Fibroblast of skin of abdomen (primary cell): ENCODE measurements around the gene AHCYL2.
A peak's percentile ranks its signal among the peaks of the same experiment; 100 is the strongest.
"Not testable (repeated sequence)": the region's sequence is repeated elsewhere in the genome, so short reads cannot be mapped to it uniquely, and the experiment has no call there.

Source experiments
- DNase-seq: peaks from one replicate; pipeline ENCODE4 v3.0.0-alpha.2; 2013

AHCYL2 gene

DNA sequence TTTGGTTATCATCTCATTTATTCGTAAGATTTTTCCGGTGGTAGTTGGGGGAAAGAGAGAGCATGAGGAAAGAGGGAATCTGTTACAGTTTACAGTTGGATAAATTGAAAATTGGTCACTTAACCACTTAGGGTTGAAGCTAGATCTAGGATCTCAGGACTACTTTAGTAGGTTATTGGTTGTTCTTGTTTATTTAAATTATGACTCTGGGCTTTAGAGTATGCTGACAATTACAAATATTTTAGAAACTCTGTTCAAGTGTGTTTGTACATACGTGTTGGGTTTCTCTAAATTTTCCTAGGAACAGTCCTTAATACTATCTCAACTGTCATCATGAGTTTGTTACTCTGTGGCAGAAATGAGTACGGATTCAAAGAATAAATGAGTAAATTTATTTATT, 160.8 kb downstream of the AHCYL2 start:
- no peak for DNase-seq

DNA sequence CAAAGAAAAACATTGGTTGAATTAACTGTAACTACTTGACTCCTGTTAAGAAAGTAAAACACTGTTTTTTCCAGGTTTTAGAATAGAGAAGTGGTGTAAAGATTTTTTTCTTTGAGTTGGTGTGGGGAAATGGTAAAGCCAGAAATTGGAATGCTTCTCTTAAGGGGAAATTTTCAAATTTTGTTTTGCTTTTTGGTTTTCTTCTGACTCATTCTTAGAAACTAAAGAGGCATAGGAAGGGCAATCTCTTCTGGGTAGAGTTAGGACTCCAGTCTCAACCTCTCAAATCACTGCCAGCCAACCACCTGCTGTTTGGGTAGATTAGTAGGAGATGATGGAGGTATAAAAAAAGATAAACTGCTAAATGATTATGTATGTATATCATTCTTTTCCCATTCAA, 161.7 kb downstream of the AHCYL2 start:
- DNase-seq = no peak

DNA sequence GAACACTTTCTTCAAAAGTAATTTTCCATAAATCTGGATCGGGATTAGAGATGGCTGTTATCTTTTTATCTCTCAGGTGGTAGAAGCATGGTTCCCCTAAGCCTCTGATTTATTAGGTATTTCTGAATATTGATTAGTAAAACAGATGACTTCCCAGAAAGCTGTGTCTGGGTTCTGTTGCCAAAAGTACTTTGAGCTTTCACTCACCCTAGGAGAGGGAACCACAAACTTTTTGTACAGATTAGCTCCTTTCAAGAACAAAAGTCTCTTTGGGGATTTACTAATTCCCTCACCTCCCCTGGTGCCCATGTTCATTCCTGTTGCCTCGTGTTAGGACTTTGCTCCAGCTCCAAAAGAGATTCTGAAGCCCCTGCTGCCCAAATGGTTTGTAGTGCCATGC, 162.7 kb downstream of the AHCYL2 start:
- no peak for DNase-seq

DNA sequence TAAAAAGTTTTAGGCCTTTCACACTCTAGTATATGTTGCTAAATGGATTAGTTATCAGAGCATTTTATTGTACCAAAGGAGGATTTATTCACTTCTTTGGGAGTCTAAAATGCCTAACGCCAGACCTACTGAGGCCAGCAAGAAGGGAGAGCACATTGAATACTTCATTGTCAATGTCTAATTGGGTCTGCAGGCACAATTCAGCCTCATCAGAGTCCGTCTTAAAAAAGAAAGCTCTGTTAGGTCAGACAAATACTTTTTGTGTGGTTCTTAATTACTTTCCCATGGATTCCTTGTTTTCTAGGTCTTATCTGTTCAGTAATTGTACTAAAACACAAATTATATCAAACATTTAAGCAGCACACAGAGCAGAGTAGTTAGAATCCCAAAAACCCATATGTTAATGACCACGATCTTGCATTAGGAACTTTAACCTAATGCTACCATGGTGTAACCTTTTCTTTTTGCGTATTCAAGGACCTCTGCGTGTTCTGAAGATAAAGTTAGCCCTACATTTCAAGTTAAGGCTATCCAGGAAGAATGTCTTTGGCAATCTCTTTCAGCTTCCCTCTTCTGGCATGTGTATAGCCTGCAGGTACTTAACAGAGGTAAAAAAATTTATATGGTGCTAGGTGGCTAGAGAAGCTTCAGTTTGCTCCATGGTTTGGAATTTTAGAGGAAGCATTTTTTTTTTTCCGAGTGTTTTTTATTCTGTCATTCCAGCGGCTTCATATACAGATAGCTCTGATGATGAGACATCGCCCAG, 163.7 kb downstream of the AHCYL2 start:
- no peak for DNase-seq

DNA sequence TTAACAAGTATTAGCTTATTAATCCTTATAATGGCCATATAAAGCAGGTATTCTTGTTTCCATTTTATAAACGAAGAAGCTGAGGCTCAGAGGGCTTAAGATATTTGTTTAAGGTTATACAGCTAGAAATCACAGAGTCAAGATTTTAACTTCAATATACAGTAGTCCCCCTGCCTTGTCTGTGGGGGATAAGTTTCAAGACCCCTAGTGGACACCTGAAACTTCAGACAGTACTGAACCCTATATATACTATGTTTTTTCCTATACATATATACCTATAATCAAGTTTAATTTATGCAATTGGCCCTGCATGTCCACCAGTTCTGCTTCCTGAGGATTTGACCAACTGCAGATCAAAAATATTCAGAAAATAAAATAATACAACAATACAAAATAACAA, 165.0 kb downstream of the AHCYL2 start:
- no peak for DNase-seq

DNA sequence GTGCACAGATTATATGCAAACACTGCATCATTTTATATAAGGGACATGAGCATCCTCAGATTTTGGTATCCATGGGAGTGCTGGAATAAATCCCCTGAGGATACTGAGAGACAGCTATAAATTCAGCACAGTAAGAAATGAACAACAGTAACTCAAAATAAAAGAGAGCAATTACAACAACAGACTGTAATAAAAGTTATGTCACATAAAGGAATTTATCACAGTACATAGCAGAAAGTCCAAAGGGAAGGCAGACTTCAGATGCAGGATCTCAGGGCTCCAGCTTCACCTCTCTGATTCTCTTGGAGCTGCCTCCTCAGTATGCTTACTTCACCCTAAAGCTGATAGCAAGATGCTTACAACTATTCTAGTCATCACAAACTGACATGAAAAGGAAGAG, 165.5 kb downstream of the AHCYL2 start:
- no peak for DNase-seq

DNA sequence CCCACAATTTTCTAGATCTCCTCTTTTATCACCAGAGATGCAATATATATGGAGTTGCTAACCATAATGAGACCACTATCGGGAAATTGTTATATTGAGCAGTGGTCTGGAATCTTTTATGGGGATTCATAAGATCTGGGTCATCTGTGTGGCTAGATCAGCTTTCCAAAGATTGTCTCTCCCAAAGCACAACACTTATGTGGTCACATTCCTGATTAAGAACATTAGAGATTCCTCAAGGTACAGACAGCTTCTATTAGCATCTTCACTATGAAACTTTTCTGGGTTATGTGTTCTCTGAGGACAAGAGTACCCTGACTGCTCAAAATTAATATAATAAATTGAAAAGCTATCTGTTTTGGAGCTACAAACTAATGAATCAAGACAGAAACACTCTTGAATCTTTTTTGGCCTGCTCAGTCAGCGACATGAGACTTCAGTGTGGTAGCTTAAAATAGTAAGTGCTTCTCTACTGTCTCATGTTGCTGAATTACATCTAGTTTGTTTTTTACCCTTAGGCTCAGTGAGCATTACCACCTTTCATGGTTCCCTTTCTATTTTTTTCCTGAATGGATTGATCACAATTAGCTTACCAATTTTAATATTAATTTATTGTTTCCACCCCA, 166.8 kb downstream of the AHCYL2 start:
- no peak for DNase-seq

DNA sequence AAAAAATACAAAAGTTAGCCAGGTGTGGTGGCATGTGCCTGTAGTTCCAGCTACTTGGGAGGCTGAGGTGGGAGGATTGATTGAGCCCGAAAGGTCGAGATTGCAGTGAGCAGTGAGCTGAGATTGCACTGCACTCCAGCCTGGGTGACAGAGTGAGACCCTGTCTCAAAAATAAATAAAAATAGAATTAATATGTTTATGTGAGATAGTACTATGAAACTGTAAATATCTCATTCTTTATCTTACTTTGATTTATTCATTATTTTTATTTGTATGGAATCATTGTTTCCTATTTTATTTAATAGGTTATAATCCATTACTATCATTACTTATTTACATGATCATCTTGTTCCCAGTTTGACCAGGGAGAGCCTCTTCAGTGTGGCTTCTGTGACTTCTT, 168.4 kb downstream of the AHCYL2 start:
- DNase-seq = no peak

DNA sequence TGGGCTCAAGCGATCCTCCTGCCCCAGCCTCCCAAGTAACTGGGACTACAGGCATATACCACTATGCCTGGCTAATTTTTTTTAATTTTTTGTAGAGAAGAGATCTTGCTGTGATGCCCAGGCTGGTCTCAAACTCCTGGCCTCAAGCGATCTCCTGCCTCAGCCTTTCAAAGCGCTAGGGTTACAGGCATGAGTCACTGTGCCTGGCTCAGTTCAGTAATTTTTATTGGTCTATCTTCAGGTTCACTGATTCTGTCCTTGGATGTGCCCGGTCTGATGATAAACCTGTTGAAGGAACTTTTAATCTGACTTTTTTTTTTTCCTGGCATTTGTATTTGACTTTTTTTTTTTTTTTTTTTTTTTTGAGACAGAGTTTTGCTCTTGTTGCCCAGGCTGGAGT, 169.3 kb downstream of the AHCYL2 start:
- DNase-seq = no peak

DNA sequence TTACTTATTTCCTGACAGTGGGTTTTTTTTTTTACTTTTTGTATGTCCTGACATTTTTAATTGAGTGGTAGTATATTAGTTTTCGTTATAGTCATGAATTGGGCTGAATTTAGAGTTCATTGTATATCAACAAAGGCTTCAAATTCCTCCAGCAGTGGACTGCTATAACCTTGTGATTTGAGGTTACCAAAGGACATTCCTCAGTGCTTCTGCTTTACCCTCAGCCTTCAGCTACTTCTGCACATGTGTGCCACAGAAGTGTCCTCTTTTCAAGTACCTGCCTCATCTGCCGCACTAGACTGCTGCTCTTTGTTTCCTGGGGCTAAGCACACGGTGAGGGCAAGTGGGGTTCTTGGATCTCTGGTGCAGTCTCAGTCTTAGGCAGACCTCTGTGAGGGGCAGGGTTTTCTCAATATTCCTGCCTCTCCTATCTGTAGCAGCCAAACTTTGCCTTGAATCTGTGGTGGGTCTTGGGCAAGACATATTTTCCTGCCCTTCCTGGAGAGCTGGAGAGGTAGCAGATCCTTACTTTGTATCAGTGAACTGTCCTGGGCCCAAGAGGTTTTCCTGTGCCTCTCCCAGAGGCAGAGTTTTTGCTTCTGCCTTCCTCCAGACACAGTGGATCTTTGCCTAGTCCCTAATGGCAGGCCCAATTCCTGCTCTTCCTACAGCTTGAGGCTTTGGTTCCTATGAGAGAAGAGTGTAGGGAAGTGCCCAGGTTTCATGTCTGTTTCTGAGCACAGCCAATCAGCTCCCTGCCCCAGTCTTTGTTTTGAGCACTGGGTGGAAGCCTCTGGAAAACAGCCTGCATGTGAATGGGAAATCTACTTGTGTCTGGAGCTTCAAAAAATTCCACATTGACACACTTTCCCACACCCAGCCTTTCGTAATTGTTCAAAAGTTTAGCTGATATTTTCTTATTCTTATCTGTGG, 170.4 kb downstream of the AHCYL2 start:
- no peak for DNase-seq

DNA sequence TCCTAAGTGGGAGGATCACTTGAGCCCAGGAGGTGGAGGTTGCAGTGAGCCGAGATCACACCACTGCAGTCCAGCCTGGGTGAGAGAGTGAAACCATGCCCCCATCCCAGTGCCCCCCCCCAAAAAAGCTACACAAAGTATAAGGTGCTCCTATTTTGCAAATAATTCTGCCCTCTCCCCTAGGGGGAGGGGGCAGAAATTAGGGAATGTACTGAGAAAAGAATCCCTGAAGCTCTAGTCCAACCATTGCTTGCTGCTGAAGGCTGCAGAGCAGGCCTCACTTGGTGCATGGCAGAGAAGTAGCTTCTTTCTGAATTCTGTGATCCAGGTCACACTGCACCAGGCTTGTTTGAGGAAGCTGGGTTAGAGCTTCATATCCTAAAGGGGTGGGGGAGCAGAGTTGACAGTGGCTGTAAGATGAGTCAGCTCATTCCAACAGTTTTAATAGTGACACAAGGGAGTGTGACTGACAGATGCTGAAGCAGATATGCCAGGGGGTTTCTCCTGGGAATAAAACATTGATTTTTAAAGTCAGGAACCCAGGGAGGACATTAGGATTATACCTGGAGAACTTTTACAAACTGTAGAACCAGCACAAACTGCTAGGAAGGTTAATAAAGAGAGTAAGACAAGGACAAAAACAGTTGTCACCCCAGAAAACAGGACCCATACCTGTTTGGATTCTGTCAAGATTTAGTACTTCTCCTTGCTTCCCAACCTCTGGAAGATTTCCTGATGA, 176.6 kb downstream of the AHCYL2 start:
- DNase-seq = peak; percentile 17

DNA sequence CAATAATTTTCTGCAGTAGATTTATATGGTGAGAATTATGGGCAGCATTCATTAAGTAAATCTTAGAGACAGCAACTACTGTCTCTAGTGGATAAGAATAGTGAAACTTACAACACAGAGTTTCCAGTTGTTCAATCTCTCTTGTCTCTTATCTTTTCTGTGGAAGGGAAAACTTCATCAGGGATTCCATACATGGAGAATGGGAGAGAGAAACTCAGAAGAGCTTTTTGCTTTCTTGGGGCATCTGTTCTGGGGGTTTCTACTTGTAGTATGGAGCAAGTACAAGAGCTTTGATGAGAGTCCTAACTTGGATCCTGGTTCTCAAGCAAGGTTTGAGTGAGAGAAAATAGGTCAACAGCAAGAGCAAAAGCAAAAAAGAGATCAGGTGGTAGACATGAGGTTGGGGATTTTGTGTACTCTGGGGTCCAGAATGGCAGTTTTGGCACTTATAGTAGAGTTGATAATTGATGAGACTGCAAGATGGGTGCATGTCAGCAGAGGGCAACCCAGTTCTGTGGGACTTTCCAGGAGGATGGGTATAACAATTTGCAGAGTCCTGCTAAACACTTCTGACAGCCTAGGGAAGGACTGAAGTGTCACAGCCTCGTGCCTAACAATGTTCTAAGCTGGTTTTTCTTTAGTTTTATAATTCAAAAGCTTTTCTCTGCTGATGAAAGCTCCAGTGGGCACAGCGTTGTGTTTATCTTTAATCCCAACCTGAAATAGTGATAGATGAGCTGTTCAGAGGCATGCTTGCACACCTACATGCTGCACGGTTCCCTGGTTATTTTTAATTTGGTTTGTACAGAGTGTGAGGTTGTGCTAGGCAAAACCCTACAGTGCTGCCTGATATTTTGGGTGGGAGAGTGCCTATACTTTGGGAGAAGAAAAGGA, 177.4 kb downstream of the AHCYL2 start:
- no peak for DNase-seq

DNA sequence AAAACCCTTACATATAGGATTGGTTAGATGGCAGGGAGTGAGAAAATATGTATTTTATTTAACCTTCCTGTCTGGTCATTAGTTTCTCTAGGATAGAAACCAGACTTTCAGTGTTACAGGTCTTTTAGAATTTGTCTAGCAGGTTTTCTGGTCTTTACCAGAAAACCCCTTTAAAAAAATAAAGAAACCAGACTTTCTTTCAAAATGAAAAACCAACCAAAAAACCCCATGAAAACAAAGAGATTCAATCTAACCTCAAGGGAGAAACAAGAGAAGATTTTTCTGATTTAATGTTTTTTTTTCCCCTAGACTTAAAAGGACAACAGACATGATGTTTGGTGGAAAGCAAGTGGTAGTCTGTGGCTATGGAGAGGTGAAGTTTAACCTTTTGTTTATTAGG, 180.7 kb downstream of the AHCYL2 start:
- DNase-seq = no peak

DNA sequence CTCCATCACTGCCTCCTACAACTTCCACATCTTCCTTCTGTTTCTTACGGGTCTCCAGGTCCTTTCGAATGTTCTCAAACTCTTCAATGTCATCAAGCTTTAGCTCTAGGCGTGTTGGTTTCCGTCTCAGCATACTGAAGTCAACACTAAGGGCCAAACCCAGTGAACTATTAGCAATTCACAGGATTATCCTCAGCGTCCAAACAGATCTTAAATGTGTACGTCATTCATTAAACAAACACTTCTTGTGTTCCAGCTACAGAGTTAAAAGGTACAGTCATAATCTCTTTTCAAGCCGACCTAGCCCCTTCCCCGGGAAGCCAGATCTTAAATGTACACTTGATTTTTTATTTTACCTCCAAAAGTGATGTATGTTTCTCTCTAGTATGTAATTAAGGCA, 185.4 kb downstream of the AHCYL2 start:
- DNase-seq = not testable (repeated sequence)

DNA sequence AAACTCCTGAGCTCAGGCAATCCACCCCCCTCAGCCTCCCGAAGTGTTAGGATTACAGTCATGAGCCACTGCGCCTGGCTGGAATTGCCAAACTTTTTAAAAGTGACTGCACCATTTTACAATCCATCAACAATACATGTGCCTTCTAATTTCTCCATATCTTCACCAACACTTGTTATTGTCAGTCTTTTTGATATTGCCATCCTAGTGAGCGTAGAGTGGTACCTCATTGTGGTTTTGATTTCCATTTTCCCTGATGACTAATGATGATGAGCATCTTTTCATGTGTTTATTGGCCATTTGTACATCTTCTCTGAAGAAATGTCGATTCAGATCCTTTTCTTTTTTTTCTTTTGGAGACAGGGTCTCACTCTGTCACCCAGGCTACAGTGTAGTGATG, 187.7 kb downstream of the AHCYL2 start:
- no peak for DNase-seq

DNA sequence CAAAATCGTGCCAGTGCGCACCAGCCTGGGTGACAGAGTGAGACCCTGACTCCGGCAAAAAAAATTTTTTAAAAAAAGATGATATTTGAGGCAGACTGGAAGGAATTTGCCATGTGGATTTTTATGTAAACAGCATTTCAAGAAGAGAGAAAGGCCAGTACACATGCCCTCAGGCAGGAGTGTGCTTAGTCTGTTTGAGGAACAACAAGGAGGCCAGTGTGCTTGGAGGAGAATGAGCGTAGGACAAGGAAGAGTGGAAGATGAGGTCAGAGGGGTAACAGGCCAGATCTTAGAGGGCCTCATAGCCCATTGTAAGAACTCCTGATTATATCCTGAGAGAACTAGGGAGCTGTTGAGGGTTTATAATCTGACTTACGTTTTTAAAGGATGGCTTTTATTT, 192.2 kb downstream of the AHCYL2 start:
- DNase-seq = no peak

DNA sequence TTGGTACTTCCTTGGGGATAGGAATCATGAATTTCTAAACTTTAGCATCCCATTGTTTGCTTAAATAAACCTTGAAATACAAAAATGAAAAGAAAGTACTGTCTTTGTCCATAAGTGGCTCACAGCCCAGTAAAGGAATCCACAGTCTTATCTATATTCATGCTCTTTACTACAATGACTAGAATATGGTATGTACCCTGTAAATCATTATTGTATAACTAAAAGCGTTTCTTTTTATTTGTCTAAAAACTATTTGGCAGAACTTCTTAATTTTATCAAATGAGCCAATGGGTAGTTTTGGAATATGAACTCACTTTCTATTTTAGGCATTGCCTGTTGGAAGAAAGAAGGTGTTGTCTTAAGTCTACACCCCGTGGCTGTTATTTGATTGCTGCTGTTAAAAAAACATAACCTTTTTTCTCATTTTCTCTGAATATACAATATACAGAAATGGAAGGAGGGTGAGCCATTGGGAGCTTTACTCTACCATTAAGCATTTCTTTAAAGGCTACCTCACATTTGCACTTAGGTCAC, 197.0 kb downstream of the AHCYL2 start:
- DNase-seq = no peak

DNA sequence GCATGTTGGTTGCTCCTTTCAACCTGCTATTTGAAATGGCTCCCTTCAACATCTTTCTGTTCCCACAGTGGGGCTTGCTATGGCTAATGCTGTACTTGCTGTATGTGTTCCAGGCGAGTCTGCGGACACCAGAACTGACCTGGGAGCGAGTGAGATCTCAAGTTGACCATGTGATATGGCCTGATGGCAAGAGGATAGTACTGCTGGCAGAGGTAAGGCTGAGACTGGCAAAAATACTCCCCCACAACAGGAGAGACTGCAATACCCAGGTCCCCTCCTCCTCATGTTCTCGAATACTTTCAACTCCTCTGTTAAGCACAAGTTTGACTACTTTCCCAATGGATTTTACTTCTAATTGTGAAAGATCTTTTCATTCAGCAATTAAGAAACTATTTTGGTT, 197.9 kb downstream of the AHCYL2 start:
- no peak for DNase-seq

DNA sequence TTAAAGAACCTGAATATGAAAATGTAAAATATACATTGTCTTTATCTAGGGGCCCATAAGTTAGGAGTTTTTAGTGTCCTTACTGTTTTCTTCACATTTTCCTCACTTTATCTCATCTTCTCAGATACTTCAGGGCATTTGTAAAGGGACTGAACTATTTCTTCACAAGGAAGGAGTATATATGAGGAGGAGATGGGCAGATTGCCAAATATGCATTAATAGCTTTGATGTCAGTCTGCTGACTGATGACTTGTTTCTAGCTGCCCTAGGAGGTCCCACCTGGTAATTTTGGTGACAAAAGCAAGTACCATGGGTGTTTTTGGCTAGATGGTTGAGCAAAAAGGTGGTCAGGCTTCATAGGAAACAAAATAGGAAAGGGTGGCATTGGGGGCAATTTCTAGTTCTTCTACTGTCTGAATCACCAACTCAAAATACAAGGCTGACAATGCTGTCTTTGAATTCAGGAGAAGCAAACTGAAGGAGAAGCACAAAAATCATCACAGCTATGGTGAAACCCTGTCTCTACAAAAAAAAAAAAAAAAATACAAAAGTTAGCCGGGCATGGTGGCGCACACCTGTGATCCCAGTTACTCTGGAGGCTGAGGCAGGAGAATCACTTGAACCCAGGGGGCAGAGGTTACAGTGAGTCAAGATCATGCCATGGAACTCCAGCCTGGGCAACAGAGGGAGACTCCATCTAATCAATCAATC, 199.0 kb downstream of the AHCYL2 start:
- DNase-seq = peak; percentile 9

DNA sequence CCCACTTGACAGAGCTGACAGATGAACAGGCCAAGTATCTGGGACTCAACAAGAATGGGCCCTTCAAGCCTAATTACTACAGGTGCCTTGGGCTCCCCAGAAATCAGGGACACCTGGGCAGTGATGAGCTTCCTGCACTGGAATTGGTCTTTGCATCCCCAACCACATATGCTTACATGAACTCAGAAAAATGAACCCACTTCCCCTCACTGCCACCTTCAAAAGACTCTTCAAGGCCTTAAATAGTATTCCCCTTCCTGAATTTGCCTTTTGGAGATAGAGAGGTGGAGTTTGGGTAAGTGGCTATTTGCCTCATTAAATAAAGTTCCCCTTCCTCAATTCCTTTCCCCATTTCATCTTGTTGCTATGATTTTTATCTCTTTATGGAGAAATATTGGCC, 201.7 kb downstream of the AHCYL2 start:
- DNase-seq = no peak
